Coronary artery (tissue), 2 donors: ENCODE results near the gene HMGN4.
A peak's percentile ranks its signal among the peaks of the same experiment; 100 is the strongest.

ENCODE experiments used
- DNase-seq: peaks from one replicate; pipeline ENCODE4 v3.0.0-alpha.2; 2017; ENCODE audit warnings: low spot score
- H3K27ac ChIP-seq, 2 donors: fragments of 200-600 bp; sonication (generic); one replicate each; pipeline ENCODE4 v1.5.1; 2016 to 2019
- H3K4me3 ChIP-seq: fragments of 200-600 bp; sonication (generic); 2 replicates; pipeline ENCODE4 v1.5.1; 2016; ENCODE audit warnings: mild to moderate bottlenecking, moderate library complexity
- TF ChIP-seq, protein P1 (sequence below): fragments of 200-600 bp; sonication (generic); IDR thresholded peaks from one replicate; pipeline ENCODE4 v1.5.1; 2019; ENCODE audit warnings: antibody characterized with exemption

Gene HMGN4

DNA sequence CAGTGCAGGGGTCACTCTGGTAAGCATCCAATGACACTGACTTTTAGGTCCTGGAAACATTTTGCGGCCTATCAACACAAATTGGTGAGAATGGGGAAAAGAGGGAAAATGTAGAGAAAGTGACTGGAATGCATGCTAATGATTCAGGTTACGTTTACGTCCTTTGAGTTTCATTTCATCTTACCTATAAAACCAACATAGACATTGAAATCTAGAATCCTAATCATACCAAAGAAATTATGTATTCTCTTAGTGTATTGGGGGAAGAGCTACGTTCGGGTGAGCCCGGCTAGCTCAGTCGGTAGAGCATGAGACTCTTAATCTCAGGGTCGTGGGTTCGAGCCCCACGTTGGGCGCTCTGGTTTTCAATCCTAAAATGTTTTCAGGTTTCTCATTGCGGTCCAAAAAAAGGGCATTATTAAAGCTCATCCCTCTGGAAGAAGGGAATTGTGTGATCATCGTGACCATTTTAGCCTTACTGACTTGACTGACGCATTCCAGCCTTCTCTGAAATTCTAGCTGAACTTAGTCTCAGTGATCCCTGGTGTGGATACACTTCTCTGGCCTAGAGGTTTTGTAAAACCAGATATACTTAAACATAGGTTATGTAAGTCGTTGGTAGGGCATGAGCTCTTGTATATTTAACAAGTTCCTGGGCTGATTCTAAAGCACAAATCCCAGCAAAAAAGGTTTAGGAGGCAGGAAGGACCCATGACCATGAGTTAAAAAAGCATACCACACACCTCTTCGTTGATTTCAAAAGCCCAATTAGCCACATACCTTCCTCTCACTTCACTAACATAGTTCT is 18.3 kb downstream of the HMGN4 start:
- H3K27ac ChIP-seq, result no peak overlapping the region
- H3K4me3 ChIP-seq, result no peak overlapping the region
- TF ChIP-seq, protein P1, sequence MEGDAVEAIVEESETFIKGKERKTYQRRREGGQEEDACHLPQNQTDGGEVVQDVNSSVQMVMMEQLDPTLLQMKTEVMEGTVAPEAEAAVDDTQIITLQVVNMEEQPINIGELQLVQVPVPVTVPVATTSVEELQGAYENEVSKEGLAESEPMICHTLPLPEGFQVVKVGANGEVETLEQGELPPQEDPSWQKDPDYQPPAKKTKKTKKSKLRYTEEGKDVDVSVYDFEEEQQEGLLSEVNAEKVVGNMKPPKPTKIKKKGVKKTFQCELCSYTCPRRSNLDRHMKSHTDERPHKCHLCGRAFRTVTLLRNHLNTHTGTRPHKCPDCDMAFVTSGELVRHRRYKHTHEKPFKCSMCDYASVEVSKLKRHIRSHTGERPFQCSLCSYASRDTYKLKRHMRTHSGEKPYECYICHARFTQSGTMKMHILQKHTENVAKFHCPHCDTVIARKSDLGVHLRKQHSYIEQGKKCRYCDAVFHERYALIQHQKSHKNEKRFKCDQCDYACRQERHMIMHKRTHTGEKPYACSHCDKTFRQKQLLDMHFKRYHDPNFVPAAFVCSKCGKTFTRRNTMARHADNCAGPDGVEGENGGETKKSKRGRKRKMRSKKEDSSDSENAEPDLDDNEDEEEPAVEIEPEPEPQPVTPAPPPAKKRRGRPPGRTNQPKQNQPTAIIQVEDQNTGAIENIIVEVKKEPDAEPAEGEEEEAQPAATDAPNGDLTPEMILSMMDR, result no peak
- no peak for DNase-seq

DNA sequence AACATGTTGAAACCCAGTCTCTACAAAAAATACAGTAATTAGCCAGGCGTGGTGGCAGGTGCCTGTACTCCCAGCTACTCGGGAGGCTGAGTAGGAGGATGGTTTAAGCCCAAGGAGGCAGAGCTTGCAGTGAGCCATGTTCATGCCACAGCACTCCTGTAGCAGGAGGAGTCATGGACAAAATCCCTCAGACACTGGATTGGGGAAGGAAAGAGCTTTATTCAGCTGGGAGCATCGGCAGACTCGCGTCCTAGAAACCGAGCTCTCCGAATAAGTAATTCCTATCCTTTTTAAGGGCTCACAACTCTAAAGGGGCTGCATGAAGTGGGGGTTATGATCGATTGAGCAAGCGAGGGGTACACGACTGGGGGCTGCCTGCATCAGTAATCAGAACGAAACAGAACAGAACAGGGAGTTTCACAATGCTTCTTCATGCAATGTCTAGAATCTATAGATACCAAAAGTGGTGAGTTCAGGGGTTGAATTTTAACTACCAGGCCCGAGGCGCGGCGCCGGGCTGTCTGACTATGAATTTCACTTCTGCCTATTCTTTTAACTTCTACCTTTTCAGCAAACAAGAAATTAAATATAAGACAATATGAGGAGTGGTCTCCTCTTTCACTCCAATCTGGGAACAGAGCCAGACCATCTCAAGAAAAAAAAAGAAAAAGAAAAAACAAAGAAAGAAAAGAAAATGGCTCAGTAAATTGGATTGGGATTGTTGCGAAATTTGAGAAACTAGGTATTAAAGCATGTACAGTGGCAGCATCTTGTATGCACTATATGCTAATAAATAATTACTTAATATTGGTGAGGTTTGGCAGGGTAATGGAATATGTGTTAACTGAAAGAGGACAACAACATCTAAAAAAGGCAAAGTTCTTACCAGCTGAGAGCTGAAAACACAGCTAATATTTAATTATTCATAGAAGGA is 23.6 kb downstream of the HMGN4 start:
- no peak for DNase-seq
- H3K27ac ChIP-seq, result no peak overlapping the region
- H3K4me3 ChIP-seq, result no peak overlapping the region
- TF ChIP-seq, protein P1, result no peak

DNA sequence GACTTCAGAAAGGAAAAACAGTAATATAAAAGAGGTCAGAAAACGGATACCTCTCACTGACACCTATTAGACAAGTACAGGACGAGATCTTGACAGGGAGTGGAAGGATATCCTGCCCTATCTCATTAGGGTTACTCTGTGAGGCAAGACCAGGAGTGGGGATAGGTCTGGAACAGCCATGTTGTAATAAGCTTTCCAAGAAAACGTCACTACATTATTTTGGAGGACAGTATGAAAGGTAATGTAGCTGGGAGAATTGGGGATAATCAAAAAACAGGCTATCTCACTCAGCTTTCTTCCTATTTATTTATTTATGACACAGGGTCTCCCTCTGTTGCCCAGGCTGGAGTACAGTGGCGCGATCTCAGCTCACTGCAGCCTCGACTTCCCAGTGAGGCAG is 25.3 kb downstream of the HMGN4 start:
- H3K27ac ChIP-seq, result no peak overlapping the region
- TF ChIP-seq, protein P1, result no peak
- DNase-seq, result no peak
- H3K4me3 ChIP-seq, result no peak overlapping the region

DNA sequence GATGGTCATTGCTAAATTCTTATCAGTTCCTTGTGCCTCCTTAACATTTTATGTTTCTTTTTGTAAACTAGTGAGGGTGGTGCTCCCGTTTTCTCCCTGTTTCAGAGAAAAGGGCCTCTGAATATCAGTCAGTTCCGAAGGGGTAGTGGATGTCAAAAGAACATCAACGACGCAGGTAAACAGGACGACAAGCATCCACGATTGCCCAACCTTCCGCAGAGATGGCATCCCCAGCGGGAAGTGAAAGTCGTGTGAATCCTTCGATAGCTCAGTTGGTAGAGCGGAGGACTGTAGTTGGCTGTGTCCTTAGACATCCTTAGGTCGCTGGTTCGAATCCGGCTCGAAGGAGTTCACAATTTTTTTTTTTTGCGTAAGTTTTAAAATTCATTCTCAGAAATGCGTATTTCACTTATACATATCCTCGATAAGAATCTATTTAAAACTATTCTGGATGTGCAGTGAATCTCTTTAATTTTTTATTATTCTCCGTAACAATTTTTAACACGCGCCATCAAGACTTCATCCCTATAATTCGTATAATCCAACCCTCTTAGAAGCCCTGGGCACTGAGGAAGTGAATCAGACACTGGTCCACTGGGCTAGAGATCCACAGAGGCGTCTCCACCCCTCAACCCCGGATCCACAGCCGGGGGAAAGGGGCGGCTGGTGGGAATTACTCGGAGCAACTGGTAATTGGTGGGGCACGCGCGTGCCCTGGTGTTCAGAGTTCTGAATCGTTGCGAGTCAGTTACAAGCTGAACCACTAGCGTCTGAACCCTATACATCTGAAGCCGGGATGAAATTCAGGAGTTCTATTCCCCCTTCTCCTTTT is 30.7 kb downstream of the HMGN4 start:
- Histone ChIP-seq H3K27ac (peak overlapping the region; percentile 54 to 75), H3K4me3 (peak overlapping the region; percentile 78)
- TF ChIP-seq, protein P1, result no peak
- DNase-seq, result peak; percentile 96

DNA sequence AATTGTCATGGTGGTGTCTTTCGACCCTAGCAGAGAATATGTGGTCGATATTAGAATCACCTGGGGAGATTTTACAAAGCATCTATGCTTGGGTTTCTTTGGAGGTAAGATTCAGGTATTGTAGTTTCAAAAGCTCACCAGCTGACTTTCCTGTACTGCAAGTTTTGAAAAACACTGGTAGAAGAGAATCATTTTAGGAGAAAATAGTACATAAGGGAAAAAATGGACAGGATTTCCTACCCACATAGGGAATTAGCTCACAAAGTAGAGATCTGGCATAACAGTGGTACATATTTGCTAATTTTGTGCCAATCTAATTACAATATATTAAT is 31.2 kb downstream of the HMGN4 start:
- H3K27ac ChIP-seq, result no peak overlapping the region
- no peak for DNase-seq
- H3K4me3 ChIP-seq, result peak overlapping the region; percentile 78
- TF ChIP-seq, protein P1, result no peak

DNA sequence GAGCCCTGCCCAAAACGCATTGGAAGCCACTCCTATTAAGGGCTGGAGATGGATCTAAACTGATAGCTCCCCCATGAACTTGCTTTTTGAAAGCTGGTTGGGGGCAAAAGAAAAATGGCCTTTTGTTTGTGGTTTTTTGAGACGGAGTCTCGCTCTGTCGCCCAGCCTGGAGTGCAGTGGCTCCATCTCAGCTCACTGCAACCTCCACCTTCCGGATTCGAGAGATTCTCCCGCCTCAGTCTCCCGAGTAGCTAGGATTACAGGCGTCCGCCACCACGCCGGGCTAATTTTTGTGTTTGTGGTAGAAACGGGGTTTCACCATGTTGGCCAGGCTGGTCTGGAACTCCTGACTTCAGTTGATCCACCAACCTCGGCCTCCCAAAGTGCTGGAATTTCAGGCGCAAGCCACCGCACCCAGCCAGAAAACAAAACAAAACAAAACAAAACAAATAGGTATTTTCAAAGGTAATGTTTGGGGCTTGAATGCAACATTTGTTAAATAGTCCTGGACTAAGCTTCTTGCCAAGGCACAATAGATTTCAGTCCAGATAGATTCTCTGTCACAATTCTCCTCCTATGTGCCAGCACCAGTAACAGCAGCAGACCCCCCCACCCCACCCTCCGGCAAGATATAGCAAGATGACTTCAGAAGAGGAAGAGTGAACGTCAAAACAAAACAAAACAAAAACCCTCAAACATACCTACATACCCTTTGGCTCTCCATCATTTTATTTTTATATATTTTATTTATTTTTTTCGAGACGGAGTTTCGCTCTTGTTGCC is 32.1 kb downstream of the HMGN4 start:
- no peak for DNase-seq
- Histone ChIP-seq H3K27ac (no peak overlapping the region), H3K4me3 (no peak overlapping the region)
- TF ChIP-seq, protein P1, result no peak
